ENCODE results near the gene FLG2. TPM values are rescaled to one million over a fixed set of nuclear protein-coding genes. Genes with fewer than 3 reads are reported as not detected.

Gene FLG2
- total RNA-seq, 1 experiment from 2014 or later = not detected

DNA sequence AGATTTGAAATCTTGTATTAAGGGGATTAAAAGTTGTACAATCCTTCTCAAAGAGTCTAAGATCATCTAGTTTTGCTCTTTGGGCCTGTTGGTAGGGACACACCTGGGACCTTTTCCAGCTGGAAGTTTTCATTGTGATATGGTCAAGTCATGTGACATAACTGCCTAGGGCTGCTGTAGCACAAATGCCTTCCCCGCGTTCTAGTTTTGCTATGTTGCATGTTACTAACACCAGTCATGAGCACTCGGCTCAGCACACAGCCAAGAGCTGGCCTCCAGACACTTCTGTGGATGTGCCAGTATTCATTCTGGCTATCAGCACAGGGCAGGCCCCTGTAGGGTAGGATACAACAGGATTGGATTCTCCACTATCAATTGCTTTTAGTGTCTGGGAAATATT is 14.6 kb upstream of the FLG2 start:
- Histone ChIP-seq H2AFZ (no peak overlapping the region), H3K9me2 (ENCODE audit: insufficient read depth) (no peaks in the 10 kb centered on the region), H3K36me3 (ENCODE audit: low read depth) (no peaks in the 10 kb centered on the region), H3K4me2 (no peak overlapping the region), H3K4me3 (no peak overlapping the region), H3K79me2 (ENCODE audit: low read depth) (no peaks in the 10 kb centered on the region), H4K20me1 (ENCODE audit: insufficient read depth) (no peaks in the 10 kb centered on the region), H3K27me3 (ENCODE audit: insufficient read depth, low read depth) (peaks cover 40% of the 10 kb centered on the region), H3K9me3 (ENCODE audit: insufficient read depth, low read depth) (no peaks in the 10 kb centered on the region; the same call in 1 of the 2 replicates), H3K4me1 (replicated peaks; ENCODE audit: insufficient read depth) (no peaks in the 10 kb centered on the region), H3K27ac (no peak overlapping the region), H3F3A (ENCODE audit: insufficient read depth, low read depth) (no peaks in the 10 kb centered on the region)
- no TSS peak for BruUV-seq (replicated peaks)
- ChIA-PET POLR2A (ENCODE audit: unreplicated experiment) (no interaction called here), CTCF (no interaction called here)
- intact Hi-C loops (cut with micrococcal nuclease; ENCODE audit: unreplicated experiment) = no loop called here
- no peak for DNase-seq
- no peak for TF ChIP-seq EZH2 (IDR thresholded peaks at IDR 0.05; ENCODE audit: low read depth)
- TF ChIP-seq, protein P1, sequence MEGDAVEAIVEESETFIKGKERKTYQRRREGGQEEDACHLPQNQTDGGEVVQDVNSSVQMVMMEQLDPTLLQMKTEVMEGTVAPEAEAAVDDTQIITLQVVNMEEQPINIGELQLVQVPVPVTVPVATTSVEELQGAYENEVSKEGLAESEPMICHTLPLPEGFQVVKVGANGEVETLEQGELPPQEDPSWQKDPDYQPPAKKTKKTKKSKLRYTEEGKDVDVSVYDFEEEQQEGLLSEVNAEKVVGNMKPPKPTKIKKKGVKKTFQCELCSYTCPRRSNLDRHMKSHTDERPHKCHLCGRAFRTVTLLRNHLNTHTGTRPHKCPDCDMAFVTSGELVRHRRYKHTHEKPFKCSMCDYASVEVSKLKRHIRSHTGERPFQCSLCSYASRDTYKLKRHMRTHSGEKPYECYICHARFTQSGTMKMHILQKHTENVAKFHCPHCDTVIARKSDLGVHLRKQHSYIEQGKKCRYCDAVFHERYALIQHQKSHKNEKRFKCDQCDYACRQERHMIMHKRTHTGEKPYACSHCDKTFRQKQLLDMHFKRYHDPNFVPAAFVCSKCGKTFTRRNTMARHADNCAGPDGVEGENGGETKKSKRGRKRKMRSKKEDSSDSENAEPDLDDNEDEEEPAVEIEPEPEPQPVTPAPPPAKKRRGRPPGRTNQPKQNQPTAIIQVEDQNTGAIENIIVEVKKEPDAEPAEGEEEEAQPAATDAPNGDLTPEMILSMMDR (conservative IDR thresholded peaks at IDR 0.05) = no peak

- intact Hi-C loops (cut with micrococcal nuclease; ENCODE audit: unreplicated experiment) = no loop called here
- DNase-seq = no peak
- no peak overlapping the region for H2AFZ ChIP-seq
- H3K9me2 ChIP-seq (ENCODE audit: insufficient read depth) = no peaks in the 10 kb centered on the region
- peaks cover 22% of the 10 kb centered on the region for H3K27me3 ChIP-seq (ENCODE audit: insufficient read depth, low read depth)
- ChIA-PET POLR2A (ENCODE audit: unreplicated experiment) (no interaction called here), CTCF (no interaction called here)
- BruUV-seq (replicated peaks) = no TSS peak
- H3K36me3 ChIP-seq (ENCODE audit: low read depth) = no peaks in the 10 kb centered on the region
- TF ChIP-seq, protein P1 (conservative IDR thresholded peaks at IDR 0.05) = no peak
- no peaks in the 10 kb centered on the region for H3F3A ChIP-seq (ENCODE audit: insufficient read depth, low read depth)
- H3K4me2 ChIP-seq = no peak overlapping the region
- no peaks in the 10 kb centered on the region for H3K79me2 ChIP-seq (ENCODE audit: low read depth)
- no peak overlapping the region for H3K4me3 ChIP-seq
- no peak overlapping the region for H3K27ac ChIP-seq
- H4K20me1 ChIP-seq (ENCODE audit: insufficient read depth) = no peaks in the 10 kb centered on the region
- no peaks in the 10 kb centered on the region for H3K4me1 ChIP-seq (replicated peaks; ENCODE audit: insufficient read depth)
- no peaks in the 10 kb centered on the region; the same call in 1 of the 2 replicates for H3K9me3 ChIP-seq (ENCODE audit: insufficient read depth, low read depth)
Observed at GRCh38 chr1:152372672-152373071, 12.9 kb upstream of the FLG2 start.

GRCh38 chr1:152367436-152367835 is 7.6 kb upstream of the FLG2 start:
- no peak for DNase-seq
- H3K4me2 ChIP-seq = no peak overlapping the region
- H3K9me2 ChIP-seq (ENCODE audit: insufficient read depth) = no peaks in the 10 kb centered on the region
- H3K36me3 ChIP-seq (ENCODE audit: low read depth) = no peaks in the 10 kb centered on the region
- intact Hi-C loops (cut with micrococcal nuclease; ENCODE audit: unreplicated experiment) = no loop called here
- no peaks in the 10 kb centered on the region for H3K9me3 ChIP-seq (ENCODE audit: insufficient read depth, low read depth)
- CTCF ChIA-PET = no interaction called here
- H2AFZ ChIP-seq = no peak overlapping the region
- H4K20me1 ChIP-seq (ENCODE audit: insufficient read depth) = no peaks in the 10 kb centered on the region
- POLR2A ChIA-PET (ENCODE audit: unreplicated experiment) = no interaction called here
- H3K79me2 ChIP-seq (ENCODE audit: low read depth) = no peaks in the 10 kb centered on the region
- no TSS peak for BruUV-seq (replicated peaks)
- H3K27me3 ChIP-seq (ENCODE audit: insufficient read depth, low read depth) = no peaks in the 10 kb centered on the region
- H3K27ac ChIP-seq = no peak overlapping the region
- H3K4me1 ChIP-seq (replicated peaks; ENCODE audit: insufficient read depth) = no peaks in the 10 kb centered on the region
- H3F3A ChIP-seq (ENCODE audit: insufficient read depth, low read depth) = no peaks in the 10 kb centered on the region
- no peak overlapping the region for H3K4me3 ChIP-seq
- no peak for TF ChIP-seq EZH2 (IDR thresholded peaks at IDR 0.05; ENCODE audit: low read depth)
- TF ChIP-seq, protein P1 (conservative IDR thresholded peaks at IDR 0.05) = no peak
